ENCODE measurements around the gene PA2G4. TPM values are rescaled to one million over a fixed set of nuclear protein-coding genes. Genes with fewer than 3 reads are reported as not detected.
A peak's percentile ranks its signal among the peaks of the same experiment; 100 is the strongest.

PA2G4 gene
- total RNA-seq, 2 donors from 2014 or later, result 69.6 to 155 TPM

- Histone ChIP-seq H3K9me3 (no peaks in the 10 kb centered on the region), H3K4me3 (no peak overlapping the region), H3K9ac (ENCODE audit: low read depth in 2 of 2, low read length in 2 of 2) (peak overlapping the region in 1 of 2 donors; percentile 100), H3K27ac (peak overlapping the region; percentile 77), H3K4me1 (peaks cover 14% of the 10 kb centered on the region), H3K27me3 (no peaks in the 10 kb centered on the region), H3K36me3 (peaks cover 5% of the 10 kb centered on the region)
- TF ChIP-seq CTCF (IDR thresholded peaks at IDR 0.05), result no peak
- no peak for DNase-seq
- intact Hi-C loops (cut with DNase I), result loop anchor here (5.0 kb wide), 1 partner anchor 32 kb away; no protein-coding TSS in a partner anchor
Observed at GRCh38 chr12:56129942-56130495, 25.7 kb downstream of the PA2G4 start.

- H3K27me3 ChIP-seq, result no peaks in the 10 kb centered on the region
- TF ChIP-seq CTCF (IDR thresholded peaks at IDR 0.05), result no peak
- no peak for DNase-seq
- peak overlapping the region in 1 of 2 donors; percentile 9 for H3K9ac ChIP-seq (ENCODE audit: low read depth in 2 of 2, low read length in 2 of 2)
- H3K36me3 ChIP-seq, result peaks cover 5% of the 10 kb centered on the region
- intact Hi-C loops (cut with DNase I), result no loop called here
- no peak overlapping the region for H3K27ac ChIP-seq
- peaks cover 14% of the 10 kb centered on the region for H3K4me1 ChIP-seq
- no peak overlapping the region for H3K4me3 ChIP-seq
- H3K9me3 ChIP-seq, result no peaks in the 10 kb centered on the region
Observed at GRCh38 chr12:56130876-56131275, 26.5 kb downstream of the PA2G4 start.

- peaks cover 12% of the 10 kb centered on the region for H3K36me3 ChIP-seq
- TF ChIP-seq CTCF (IDR thresholded peaks at IDR 0.05), result no peak
- H3K27ac ChIP-seq, result no peak overlapping the region
- H3K4me1 ChIP-seq, result peaks cover 1% of the 10 kb centered on the region
- H3K9ac ChIP-seq (ENCODE audit: low read depth in 2 of 2, low read length in 2 of 2), result no peak overlapping the region
- no peak overlapping the region for H3K4me3 ChIP-seq
- H3K9me3 ChIP-seq, result no peaks in the 10 kb centered on the region
- DNase-seq, result no peak
- intact Hi-C loops (cut with DNase I), result no loop called here
- no peaks in the 10 kb centered on the region for H3K27me3 ChIP-seq
Observed at GRCh38 chr12:56134897-56135296, 30.5 kb downstream of the PA2G4 start.

- no peak overlapping the region for H3K27ac ChIP-seq
- no peaks in the 10 kb centered on the region for H3K9me3 ChIP-seq
- no peak overlapping the region for H3K4me3 ChIP-seq
- intact Hi-C loops (cut with DNase I), result no loop called here
- H3K27me3 ChIP-seq, result no peaks in the 10 kb centered on the region
- peaks cover 17% of the 10 kb centered on the region for H3K36me3 ChIP-seq
- no peak for TF ChIP-seq CTCF (IDR thresholded peaks at IDR 0.05)
- H3K9ac ChIP-seq (ENCODE audit: low read depth in 2 of 2, low read length in 2 of 2), result no peak overlapping the region
- DNase-seq, result no peak
- H3K4me1 ChIP-seq, result no peaks in the 10 kb centered on the region
Observed at GRCh38 chr12:56137853-56138571, 33.7 kb downstream of the PA2G4 start.

- H3K4me1 ChIP-seq, result no peaks in the 10 kb centered on the region
- no peak overlapping the region for H3K9ac ChIP-seq (ENCODE audit: low read depth in 2 of 2, low read length in 2 of 2)
- no peak for TF ChIP-seq CTCF (IDR thresholded peaks at IDR 0.05)
- no peak for DNase-seq
- peaks cover 15% of the 10 kb centered on the region for H3K36me3 ChIP-seq
- intact Hi-C loops (cut with DNase I), result no loop called here
- no peaks in the 10 kb centered on the region for H3K27me3 ChIP-seq
- H3K9me3 ChIP-seq, result no peaks in the 10 kb centered on the region
- no peak overlapping the region for H3K27ac ChIP-seq
- no peak overlapping the region for H3K4me3 ChIP-seq
Observed at GRCh38 chr12:56141946-56142784, 37.8 kb downstream of the PA2G4 start.

Measured in colonic mucosa (tissue), 4 donors.